GM12875 (cell line): ENCODE measurements around the gene ZNF575.
A peak's percentile ranks its signal among the peaks of the same experiment; 100 is the strongest.

ENCODE experiments used
- H3K4me3 ChIP-seq: one replicate; pipeline ENCODE4 v1.5.1; 2011; ENCODE audit warnings: low read depth, low read length, control low read depth
- CTCF ChIP-seq: IDR thresholded peaks from 2 replicates; pipeline ENCODE4 v1.5.1; 2011; ENCODE audit warnings: low read depth, mild to moderate bottlenecking, control low read depth, inconsistent platforms, low read length, moderate library complexity, borderline replicate concordance; ENCODE audit not compliant: insufficient read depth

Gene ZNF575

GRCh38 chr19:43552616-43553015 lies 19.6 kb downstream of the ZNF575 start:
- no peak overlapping the region for H3K4me3 ChIP-seq
- no peak for TF ChIP-seq CTCF

- H3K4me3 ChIP-seq = no peak overlapping the region
- no peak for TF ChIP-seq CTCF
Measured at GRCh38 chr19:43553656-43554055, 20.7 kb downstream of the ZNF575 start.

- TF ChIP-seq CTCF = no peak
- no peak overlapping the region for H3K4me3 ChIP-seq
Measured at GRCh38 chr19:43554317-43554895, 21.4 kb downstream of the ZNF575 start.

GRCh38 chr19:43555185-43555770 lies 22.3 kb downstream of the ZNF575 start:
- peak; percentile 96 for TF ChIP-seq CTCF
- H3K4me3 ChIP-seq = no peak overlapping the region

- no peak for TF ChIP-seq CTCF
Measured at GRCh38 chr19:43560687-43561086, 27.7 kb downstream of the ZNF575 start.

GRCh38 chr19:43561139-43561970 lies 28.4 kb downstream of the ZNF575 start:
- no peak overlapping the region for H3K4me3 ChIP-seq
- no peak for TF ChIP-seq CTCF

More at GRCh38 chr19:43560687-43561086, 27.7 kb downstream of the ZNF575 start:
- no peak overlapping the region for H3K4me3 ChIP-seq
